Retina (tissue), 1 donor: ENCODE measurements around the gene ZNF558.
A peak's percentile ranks its signal among the peaks of the same experiment; 100 is the strongest.

Experiments used
- DNase-seq: peaks from one replicate; pipeline ENCODE4 v3.0.0-alpha.2; 2016

ZNF558 gene

DNA sequence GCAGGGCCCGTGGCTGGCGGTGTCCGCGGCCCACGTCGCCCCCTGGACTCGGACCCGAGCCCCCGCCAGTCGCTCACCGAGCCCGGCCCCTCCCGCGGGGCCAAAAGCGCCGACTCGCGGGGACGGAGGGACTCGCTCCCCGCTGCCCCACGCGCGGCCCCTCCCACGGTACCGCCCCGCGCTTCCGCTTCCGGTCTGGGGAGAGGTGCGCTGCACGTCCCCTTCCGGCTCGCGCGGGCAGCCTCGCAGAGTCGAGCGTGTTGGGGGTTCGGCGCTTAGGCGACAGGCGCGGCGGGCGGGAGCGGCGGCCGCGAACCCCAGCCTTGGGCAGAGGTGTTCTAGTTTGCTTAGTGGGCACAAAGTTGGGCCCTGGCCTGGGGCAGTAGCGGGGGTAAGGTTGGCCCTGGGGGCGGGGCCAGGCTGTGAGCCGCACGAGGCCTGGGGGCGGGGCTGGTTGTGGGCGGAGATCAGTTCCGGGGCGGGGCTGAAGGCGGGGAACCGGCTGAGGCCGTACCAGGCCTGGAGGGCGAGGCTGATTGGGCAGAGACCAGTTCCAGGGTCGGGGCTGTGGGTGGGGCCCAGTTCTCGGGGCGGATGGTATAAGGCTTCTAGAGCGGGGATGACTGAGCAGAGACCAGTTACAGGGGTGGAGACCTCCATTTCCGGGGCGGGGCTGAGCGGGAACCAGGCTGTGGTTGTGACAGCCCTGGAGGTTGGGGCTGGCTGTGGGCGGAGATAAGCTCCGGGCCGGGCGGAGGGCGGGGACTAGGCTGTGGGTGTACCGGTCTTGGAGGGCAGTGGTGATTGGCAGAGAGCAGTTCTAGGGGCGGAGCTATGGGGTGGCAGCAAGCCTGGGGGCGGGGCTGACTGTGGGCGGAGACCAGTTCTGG is at the start of gene ZNF558, which contains the start of gene MBD3L1:
ZNF558 (minus strand) TSS at position 173 of the 890 bp plus-strand sequence. CDS start 9,645 bp downstream, outside the sequence.
MBD3L1 (plus strand) TSS at position 246 of the 890 bp plus-strand sequence. CDS start 10,302 bp downstream, outside the sequence.
- DNase-seq = peak; percentile 97

DNA sequence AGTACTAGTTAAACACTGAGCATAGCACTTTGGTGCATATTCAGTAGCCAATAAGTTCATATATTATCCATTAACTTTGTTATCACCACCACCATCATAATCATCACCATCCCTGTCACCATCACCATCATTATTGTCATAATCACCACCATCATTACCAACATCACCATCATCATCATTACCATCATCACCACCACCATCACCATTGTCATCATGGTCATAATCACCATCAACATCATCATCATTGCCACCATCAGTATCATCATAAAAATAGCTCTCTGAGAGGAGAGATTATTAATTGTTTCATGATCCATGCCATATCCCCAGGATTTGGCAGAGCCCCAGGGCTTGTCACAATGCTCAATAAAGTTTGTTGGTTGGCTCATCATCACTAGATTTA is 49.4 kb upstream of the ZNF558 start:
- no peak for DNase-seq

DNA sequence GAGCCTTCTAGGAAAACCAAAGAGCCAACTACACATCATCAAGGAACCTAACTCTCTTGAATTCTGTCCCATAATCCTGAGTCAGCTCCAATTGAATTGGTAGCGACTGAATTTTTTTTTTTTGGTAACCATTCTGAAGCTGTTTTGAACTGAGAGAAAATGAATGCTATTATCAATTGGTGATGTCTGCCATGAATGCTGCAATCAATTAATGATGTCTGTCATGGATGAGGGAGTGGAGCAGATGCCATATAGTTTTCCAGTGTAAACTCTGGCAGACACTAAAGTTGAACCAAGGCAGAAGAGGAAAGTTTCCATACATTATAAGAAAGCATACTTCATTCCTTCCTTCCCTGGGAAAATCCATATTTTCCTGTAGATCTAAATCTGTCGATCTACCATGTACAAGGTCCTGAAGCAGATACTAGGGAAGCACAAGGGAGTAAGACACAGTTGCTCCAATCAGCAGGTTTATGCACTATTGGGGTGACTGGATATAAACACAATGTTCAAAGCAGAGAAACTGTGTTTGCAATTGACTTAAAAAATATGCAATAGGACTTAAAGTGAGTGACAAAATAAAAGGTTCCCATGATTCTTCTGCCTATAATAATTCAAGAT is 48.9 kb upstream of the ZNF558 start:
- DNase-seq = no peak

DNA sequence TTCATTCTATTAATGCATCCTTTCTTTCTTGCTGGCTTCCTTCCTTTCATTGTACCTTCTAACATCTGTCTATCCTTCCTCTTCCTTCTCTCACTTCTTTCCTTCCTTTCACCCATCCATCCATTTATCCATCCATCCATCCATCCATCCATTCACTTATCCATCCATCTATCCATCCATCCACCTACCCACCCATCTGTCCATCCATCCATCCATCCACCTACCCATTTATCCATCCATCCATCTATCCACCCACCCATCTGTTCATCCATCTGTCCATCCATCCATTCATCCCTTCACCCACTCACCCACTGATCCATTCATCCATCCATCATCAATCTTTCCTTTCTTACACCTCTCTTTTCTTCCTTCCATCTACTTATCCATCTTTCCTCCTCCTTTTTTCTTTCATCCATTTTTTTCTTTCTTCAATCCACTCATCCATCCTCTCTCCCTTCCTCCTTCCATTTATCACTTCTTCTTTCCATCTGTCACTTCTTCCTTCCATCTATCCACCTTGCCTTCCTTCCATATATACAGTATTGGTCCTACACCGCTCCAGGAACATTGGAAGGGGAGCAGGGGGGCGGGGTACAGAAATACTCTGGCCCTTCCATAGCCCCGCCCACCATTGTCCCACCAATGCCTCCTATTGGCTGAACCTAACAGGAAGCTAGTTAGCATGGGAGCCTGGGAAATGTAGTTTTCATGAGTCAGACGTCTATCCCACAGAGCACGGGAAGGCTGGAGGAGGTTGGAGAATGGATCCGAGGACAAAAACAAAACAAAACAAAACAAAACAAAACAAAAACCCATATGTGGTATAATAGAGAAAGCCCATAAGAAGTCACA is 46.0 kb upstream of the ZNF558 start:
- no peak for DNase-seq

DNA sequence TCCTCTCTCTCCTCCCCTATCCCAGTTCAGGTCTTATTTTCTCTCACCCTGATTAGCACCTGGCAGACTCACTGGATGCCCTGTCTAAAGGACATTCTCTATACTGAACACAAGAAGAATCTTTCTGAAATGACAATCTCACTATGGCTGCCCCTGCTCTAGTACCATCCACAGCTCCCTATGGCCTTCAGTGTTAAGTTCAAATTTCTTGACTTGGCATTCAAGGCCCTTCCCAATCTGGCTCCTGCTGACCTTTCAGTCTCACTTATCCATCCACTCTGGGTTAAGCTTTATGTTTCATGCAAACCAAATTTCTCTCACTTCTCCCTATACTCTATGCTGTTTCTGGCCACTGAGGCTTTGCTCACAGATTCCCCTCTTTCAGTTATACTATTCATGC is 34.2 kb upstream of the ZNF558 start:
- DNase-seq = no peak

DNA sequence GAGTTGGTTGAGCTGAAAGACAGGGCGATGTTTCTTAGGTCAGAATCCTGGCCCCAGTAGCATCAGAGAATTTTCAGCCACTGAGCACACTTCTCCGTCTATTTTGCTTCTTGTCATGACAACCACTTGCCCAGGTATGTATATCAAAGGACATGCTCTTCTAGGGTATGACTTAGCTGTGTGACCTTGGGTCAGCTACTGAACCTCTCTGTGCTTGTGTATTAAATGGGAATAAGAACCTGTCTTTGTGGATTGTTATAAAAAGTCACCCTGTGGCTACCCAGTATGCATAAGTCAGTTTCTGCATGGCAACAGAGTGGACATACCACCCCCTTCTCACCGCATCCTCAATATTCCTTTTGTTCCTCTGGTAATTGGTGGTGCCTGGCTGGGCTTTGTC is 26.2 kb upstream of the ZNF558 start:
- DNase-seq = no peak

DNA sequence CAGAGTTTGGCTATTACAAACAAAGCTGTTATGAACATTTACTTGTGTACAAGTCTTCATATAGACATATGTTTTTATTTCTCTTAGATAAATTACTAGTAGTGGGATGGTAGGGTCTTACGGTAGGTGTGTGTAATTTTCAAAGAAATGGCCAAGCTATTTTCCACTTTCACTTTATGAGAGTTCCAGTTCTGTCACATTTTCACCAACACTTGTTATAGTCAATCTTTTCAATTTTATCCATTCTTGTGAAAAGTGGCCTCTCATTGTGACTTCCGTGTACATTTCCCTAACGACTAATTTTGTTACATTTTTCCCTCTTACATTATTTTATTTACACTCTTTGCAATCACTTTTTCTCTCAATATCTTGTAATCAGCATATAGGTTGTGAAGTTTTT is 18.4 kb upstream of the ZNF558 start:
- no peak for DNase-seq

DNA sequence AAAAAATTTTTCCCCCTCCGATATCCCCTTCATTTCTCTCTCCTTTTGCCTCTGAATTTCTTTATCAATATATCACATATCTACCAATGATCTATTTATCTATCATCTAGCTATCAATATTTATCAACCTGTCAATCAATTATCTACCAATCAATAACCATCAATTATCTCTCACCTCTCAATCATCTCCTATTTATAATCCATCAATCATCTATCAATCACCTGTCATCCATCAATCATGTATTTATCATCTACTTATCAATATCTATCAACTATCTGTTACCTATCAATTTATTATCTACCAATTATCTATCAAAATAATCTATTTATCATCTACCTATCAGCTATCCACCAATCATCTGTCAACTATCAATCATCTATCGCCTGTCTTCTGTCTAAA is 17.1 kb upstream of the ZNF558 start:
- no peak for DNase-seq

DNA sequence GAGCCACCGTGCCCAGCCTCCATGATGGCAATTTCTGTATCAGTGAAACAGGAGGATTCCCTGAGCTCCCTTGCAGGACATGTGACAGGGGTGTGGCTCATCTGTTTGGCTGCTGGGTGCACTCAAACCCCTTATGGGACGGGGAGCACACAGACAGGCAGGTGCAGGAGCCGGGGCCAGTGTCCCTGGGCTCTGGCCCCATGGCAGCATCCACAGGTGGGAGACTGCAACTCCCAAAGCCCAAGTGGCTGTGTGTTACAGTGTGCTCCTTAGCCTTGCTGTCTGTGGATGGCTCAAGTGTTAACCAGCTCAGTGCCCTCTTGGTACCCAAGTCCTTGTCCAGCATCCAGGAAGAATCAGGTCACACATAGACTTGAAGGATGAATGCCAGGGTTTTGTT is 14.7 kb upstream of the ZNF558 start:
- no peak for DNase-seq

DNA sequence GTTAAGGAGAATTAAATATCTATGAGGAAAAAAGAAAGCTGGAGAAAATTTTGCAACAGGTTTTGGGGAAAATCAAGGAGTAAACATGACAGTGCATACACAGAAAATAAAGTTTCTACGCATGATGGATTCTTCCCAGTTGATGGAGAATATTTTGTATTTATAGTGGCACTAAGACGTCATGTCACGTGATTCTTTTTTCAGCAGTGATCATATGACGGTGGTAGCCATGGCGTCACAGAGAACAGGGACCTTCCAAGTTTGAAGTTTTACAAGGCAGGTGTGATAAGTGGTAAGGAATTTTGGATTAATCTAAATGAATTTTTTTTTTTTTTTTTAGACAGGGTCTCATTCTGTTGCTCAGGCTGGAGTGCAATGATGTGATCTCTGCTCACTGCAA is 8.6 kb upstream of the ZNF558 start:
- DNase-seq = no peak

DNA sequence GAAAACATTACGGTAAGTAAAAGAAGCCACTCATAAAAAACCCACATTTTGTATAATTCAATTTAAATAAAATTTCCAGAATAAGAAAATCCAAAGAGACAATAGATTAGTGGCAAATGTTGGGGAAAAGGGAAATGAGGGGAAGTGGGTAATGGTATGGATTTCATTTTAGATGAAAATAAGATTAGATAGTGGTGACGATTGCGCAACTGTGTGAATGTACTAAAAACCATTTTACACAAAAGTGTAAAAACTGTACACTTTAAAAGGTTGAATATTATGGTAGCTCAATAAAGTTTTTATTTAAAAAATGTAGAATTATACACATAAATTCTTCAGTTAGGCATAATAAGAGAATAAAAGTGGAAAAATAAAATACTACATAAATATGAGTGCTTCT is 3.8 kb upstream of the ZNF558 start:
- no peak for DNase-seq

DNA sequence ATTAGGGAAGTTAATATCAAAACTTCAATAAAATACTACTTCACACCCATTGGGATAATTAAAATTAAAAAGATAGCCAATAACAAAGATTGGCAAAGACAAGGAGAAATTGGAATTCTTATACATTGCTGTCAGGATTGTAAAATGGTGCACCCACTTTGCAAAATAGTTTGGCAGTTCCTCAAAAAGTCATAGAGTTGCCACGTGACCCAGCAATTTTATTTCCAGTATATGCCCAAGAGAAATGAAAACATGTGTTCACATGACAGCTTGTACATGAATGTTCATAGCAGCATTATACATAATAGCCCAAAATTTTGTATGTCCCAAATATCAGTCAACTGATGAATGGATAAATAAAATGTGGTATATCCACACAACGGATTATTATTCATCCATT is 3.3 kb upstream of the ZNF558 start:
- no peak for DNase-seq

DNA sequence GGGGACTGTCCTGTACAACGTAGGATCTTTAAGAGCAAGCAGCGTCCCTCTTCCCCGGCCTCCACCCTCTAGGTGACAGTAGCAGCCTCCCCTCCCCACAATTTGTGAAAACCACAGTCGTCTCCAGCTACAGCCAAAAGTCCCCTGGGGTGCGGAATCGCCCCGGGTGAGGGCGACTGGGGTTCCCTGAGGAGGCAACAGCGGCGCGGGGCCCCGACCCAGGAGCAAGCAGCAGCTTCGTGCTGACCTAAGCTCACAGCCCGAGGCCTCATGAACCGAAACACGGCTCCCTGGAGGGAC is 322 bp downstream of the ZNF558 start:
- no peak for DNase-seq

DNA sequence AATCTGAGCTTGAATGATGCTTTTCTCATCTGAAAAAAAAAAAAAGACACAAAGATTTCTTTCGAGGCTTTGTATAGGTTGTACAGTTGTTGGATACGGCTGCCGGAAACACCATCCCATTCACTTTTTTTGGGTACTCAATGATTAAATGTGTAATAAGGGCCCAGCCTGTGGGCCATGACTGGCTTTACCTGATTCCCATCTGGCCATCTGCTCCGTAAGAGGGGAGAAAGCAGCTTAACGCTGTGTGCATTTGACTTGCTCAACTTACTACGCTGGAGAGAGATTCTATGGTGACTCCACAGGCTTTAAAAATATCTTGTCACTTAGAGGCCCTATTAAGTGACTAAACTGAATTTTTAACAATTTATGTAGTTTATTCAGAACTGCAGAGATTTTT is 731 bp downstream of the ZNF558 start:
- no peak for DNase-seq

DNA sequence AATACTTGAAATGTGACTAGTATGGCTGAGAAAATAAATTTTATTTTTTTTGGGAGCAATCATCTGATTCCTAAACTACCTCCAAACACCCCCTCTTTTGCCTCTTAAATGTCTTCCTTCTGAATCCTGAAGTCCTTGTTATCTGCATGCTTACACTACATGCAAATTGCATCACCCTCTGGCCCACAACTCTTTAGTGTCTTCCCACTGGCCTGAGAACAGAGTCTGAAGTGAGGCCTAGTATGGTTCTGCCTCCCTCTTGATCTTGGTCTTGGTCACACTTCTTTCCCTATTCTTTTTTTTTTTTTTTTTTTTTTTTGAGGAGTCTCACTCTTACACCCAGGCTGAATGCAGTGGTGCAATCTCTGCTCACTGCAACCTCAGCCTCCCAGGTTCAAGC is 4.8 kb downstream of the ZNF558 start:
- no peak for DNase-seq

DNA sequence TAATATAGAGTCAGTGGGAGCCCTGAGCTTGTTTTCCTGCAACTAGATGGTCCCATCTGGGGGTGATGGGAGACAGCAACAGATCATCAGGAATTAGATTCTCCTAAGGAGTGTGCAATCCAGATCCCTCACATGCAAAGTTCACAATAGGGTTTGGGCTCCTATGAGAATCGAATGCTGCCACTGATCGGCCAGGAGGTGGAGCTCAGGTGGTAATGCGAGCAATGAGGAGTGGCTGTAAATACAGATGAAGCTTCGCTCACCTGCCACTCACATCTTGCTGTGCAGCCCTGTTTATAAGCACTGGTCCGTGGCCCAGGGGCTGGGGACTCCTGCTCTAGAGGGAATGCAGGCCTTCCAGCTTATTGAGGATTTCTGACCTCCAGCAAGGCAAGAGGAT is 5.7 kb downstream of the ZNF558 start:
- DNase-seq = no peak

DNA sequence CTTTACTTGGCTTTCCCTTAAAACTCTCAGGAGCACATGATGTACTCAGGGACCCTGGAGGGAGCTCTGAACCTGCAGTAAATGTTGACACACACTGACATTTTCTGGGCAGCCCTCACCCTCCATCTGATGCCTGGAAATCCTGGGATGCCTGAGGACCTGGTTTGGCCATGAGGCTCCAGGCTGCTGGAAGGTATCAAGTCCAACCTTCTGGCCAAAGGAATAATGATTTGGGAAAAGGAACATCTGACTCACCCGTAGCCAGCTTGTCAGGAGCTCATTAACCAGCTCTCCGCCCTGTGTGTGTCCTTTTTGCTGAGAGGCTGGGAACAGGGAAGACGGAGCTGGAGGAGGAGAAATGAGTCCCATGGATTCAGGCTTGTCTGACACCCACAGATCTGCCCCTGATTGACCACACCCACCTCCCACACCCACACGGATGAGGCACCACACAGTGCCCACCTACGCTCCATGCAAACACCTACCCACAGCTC is 10.3 kb downstream of the ZNF558 start:
- no peak for DNase-seq

DNA sequence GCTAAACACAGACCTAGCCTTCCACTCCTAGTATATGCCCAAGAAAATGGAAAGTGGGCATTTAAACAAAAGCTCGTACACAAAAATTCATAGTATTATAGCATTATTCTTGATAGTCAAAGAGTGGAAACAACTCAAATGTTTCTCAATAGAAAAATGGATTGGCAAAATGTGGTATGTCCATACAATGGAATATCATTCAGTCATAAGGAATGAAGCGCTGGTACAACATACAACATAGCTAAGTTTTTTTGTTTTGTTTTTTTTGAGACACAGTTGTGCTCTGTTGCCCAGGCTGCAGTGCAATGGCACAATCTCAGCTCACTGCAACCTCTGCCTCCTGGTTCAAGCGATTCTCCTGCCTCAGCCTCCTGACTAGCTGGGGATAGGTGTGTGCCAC is 11.9 kb downstream of the ZNF558 start:
- DNase-seq = no peak

DNA sequence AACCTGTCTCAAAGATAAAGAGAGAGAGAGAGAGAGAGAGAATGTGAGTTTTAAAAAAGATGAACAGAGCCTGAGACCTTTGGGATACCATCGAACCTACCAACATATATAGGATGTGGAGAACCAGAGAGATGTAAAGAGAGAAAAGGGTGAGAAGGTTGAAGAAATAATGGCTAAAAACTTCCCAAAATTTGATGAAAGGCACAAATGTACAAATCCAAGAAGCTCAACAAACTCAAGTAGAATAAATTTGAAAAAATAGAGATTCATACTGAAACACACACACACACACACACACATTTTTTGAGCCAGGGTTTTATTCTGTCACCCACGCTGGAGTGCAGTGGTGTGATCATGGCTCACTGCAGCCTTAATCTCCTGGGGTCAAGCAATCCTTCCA is 16.3 kb downstream of the ZNF558 start:
- no peak for DNase-seq

DNA sequence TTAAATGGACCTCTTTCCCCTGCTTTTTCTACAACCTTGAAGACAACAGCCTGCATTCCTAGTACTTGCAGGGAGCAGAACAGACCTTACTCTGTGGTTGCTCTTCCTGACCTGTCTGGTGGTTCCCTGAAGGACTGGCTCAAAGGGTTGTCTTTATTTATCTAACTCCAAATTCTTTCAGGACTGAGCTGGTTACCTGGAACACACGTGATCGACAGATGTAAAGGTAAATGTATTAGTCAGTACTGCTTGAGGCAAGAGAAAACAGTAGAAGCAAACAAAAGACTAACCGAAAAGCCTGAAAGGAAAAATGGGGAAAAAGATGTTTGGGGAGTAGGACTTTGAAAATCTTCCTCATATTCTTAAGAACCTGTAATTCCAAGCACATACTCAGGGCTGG is 17.9 kb downstream of the ZNF558 start:
- no peak for DNase-seq

DNA sequence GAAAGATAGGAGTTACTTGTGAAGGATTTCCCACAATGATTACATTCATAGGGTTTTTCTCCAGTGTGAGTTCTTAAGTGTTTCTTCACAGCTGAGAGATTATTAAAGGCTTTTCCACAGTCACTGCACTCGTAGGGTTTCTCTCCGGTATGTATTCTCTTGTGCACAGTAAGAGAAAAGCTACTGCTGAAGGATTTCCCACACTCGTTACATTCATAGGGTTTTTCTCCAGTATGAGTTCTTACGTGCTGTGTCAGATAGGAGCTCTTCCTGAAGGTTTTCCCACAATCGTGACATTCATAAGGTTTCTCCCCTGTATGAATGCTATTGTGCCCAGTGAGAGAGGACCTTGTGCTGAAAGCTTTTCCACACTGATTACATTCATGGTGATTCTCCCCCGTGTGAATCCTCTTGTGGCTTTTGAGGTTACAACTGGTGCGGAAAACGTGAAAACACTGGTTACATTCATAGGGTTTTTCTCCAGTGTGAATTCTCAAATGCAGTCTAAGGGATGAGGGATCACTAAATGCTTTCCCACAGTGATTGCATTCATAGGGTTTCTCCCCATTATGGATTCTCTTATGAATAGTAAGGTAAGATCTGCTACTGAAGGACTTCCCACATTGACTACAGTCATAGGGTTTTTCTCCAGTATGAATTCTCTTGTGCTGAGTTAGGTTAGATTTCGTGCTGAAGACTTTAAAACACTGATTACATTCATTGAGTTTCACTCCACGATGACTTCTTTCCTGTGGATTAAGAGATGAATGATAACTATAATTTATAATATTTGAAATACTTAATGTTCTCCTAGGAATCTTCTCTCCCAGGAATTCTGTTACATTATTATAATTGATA is 20.6 kb downstream of the ZNF558 start:
- no peak for DNase-seq

DNA sequence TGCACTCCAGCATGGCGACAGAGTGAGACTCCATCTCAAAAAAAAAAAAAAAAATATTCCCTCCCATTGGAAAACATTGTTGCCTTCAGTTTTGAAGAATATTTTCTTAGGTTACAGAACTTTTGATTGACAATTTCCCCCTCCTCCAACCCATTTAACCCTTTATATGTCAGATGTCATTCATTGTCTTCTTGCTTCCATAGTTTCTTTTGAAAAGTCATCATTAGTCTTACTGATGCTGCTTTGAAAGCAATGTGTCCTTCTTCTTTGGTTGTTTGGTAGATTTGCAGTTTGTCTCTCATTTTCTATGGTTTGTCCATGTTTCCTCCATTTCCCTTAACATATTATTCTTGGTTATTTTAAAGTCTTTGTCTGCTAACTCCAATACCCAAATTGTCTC is 25.4 kb downstream of the ZNF558 start:
- DNase-seq = no peak

DNA sequence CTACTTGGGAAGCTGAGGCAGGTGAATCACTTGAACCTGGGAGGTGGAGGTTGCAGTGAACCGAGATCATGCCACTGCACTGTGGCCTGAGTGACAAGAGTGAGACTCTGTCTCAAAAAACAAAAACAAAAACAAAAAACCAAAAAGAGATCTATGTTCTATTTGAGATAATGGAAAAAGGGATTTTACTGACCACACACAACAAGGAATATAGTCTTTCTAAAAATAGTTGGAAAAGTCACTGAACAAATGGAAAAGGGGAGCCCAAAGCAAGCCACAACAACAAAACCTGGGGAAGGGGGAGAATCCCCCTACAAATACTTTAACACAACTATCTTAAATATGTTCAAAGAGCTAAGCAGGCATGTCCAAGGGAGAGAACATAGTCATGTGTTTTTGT is 37.3 kb downstream of the ZNF558 start:
- no peak for DNase-seq
